Measurements from ENCODE around the gene SHC4. TPM values are rescaled to one million over a fixed set of nuclear protein-coding genes. Genes with fewer than 3 reads are reported as not detected.

SHC4 gene
- total RNA-seq: 1.5 and 1.9 TPM in 2 replicates

GRCh38 chr15:48963524-48964113, at the start of gene SHC4:
SHC4 (minus strand) TSS chr15:48963919; CDS start chr15:48963015, 904 bp downstream.

GRCh38 chr15:48877630-48878595, 85.8 kb downstream of the SHC4 start, which contains the start of gene EID1:
EID1 (plus strand) TSS chr15:48878134; CDS start chr15:48878177, 43 bp downstream.

GRCh38 chr15:48810414-48811324, 153.1 kb downstream of the SHC4 start, which contains the start of gene CEP152:
CEP152 (minus strand) TSS chr15:48811069; CDS start chr15:48805649, 5,420 bp downstream.

Other genes starting within 250 kb of the SHC4 start
- gene CEP152, start 152.8 kb downstream of the SHC4 start, total RNA-seq: 4.3 and 4.7 TPM in 2 replicates
- gene EID1, start 85.8 kb downstream of the SHC4 start, total RNA-seq: 91.3 and 104 TPM in 2 replicates
- gene SECISBP2L, start 82.5 kb upstream of the SHC4 start, total RNA-seq: 12.8 and 18.3 TPM in 2 replicates
- 41.0 and 57.8 TPM in 2 replicates for gene COPS2, start 191.7 kb upstream of the SHC4 start, total RNA-seq
- gene GALK2, start 206.3 kb upstream of the SHC4 start, total RNA-seq: 40.3 and 54.7 TPM in 2 replicates

All from tracheal epithelial cell (primary cell).